Ishikawa (cell line): ENCODE measurements around the gene TPCN2.

Experiments
- CEBPB ChIP-seq: IDR thresholded peaks from 2 replicates; pipeline ENCODE4 v1.6.1; 2012
- CREB1 ChIP-seq: IDR thresholded peaks from 2 replicates; pipeline ENCODE4 v1.6.1; 2012; ENCODE audit warnings: low read depth
- EGR1 ChIP-seq: IDR thresholded peaks from 2 replicates; pipeline ENCODE4 v1.6.1; 2012
- EP300 ChIP-seq: IDR thresholded peaks from 2 replicates; pipeline ENCODE4 v1.6.1; 2012; ENCODE audit warnings: borderline replicate concordance
- FOXM1 ChIP-seq: IDR thresholded peaks from 2 replicates; pipeline ENCODE4 v1.6.1; 2012; ENCODE audit warnings: low read depth, borderline replicate concordance
- MAX ChIP-seq: IDR thresholded peaks from 2 replicates; pipeline ENCODE4 v1.6.1; 2012
- NFIC ChIP-seq: IDR thresholded peaks from 2 replicates; pipeline ENCODE4 v1.6.1; 2012
- RAD21 ChIP-seq: IDR thresholded peaks from 2 replicates; pipeline ENCODE4 v1.6.1; 2012; ENCODE audit warnings: low read depth
- REST ChIP-seq: IDR thresholded peaks from 2 replicates; pipeline ENCODE4 v1.6.1; 2012; ENCODE audit warnings: low read depth, mild to moderate bottlenecking
- TAF1 ChIP-seq: IDR thresholded peaks from 2 replicates; pipeline ENCODE4 v1.6.1; 2012; ENCODE audit warnings: low read depth, mild to moderate bottlenecking
- TCF12 ChIP-seq: IDR thresholded peaks from 2 replicates; pipeline ENCODE4 v1.6.1; 2012; ENCODE audit warnings: low read depth
- TEAD4 ChIP-seq: IDR thresholded peaks from 2 replicates; pipeline ENCODE4 v1.6.1; 2012
- USF1 ChIP-seq: IDR thresholded peaks from 2 replicates; pipeline ENCODE4 v1.6.1; 2012
- YY1 ChIP-seq: IDR thresholded peaks from 2 replicates; pipeline ENCODE4 v1.6.1; 2012; ENCODE audit warnings: low read depth
- ZBTB7A ChIP-seq: IDR thresholded peaks from 2 replicates; pipeline ENCODE4 v1.6.1; 2012; ENCODE audit warnings: low read depth

The TPCN2 gene

GRCh38 chr11:69059985-69060384 lies 11.3 kb downstream of the TPCN2 start:
- no peak for TF ChIP-seq ZBTB7A
- no peak for TF ChIP-seq EGR1
- no peak for TF ChIP-seq REST
- no peak for TF ChIP-seq TEAD4
- no peak for TF ChIP-seq CEBPB
- TF ChIP-seq FOXM1, result no peak
- TF ChIP-seq RAD21, result no peak
- TF ChIP-seq EP300, result no peak
- TF ChIP-seq CREB1, result no peak
- TF ChIP-seq NFIC, result no peak
- no peak for TF ChIP-seq USF1

DNA sequence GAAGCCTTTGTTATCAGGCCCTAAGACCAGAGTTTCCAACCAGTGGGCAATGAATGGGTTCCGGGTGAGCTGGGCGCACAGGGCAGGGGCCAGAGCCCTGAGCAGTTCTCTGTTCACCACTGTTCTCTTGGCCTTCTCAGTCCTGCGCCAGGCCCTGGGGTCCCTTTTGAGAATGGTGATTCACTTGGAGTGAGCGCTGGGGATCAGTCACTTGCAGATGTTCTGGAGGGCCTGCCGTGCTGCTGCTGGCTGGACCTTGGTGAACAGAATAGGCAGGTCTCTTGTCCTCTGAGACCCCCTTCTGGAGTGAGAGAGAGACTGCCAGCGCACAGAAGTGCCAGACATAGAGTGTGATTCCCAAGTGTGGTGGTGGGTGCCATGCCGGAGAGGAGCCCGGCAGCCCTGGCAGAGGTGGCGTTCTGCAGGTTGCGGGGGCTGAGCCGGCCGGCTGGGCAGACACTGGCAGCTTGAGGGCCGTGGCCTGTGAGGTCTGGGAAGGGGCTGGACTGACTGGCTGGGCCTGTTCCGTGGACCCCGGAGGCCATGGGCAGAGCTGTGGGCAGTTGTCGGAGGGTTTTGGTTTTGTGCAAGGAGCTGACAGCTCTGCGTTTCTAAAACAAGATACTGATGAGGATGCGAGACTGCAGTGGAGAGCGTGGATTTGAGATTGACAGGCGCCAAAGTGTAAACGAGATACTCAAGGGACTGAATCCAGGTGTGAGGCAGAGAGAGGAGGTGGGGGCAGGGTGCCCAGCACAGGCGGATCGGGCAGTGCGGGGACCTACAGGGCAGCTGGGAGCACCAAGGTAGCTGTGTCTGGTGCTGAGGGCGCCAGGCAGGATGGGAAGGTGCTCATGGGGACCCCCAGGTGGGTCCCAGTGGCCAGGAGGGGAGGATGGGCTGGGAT lies 12.3 kb downstream of the TPCN2 start:
- no peak for TF ChIP-seq RAD21

DNA sequence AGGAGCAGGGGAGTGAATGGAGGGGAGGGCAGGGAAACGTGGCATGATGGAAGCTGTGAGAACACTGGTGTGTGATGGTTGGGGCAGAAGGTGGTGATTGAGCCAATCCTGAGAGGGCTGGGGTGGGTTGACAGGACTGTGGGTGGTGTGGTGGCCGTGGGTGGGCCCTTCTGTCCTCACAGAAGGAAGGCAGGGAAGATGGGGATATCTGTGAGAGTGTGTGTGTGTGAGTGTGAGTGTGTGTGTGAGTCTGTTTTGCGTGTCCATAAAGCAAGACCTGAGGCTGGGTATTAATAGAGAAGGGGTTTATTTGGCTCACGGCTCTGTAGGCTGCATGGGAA lies 13.0 kb downstream of the TPCN2 start:
- TF ChIP-seq CEBPB (no peak), TAF1 (no peak), EGR1 (no peak), TEAD4 (no peak), REST (no peak), CREB1 (no peak), ZBTB7A (no peak), NFIC (no peak), EP300 (no peak), MAX (no peak), FOXM1 (no peak), YY1 (no peak)

GRCh38 chr11:69062169-69062855 lies 13.6 kb downstream of the TPCN2 start:
- TF ChIP-seq CEBPB (no peak), TCF12 (no peak), MAX (no peak), FOXM1 (no peak), NFIC (no peak), REST (no peak), YY1 (no peak), TEAD4 (no peak), ZBTB7A (no peak), TAF1 (no peak)

GRCh38 chr11:69062873-69063651 lies 14.3 kb downstream of the TPCN2 start:
- TF ChIP-seq EGR1 (no peak), CEBPB (no peak), MAX (no peak), USF1 (no peak), TCF12 (no peak), RAD21 (no peak), TAF1 (no peak), ZBTB7A (no peak), TEAD4 (no peak), REST (no peak), CREB1 (no peak), FOXM1 (no peak), YY1 (no peak), EP300 (no peak), NFIC (no peak)
